HG03521 (cell line): ENCODE results near the gene TUBB4B.

Experiments used
- ATAC-seq: cut with Tn5 transposase; IDR thresholded peaks from one replicate; pipeline ENCODE4 v1.9.1; 2021; ENCODE audit warnings: mild to moderate bottlenecking, moderate library complexity; ENCODE audit not compliant: unreplicated experiment

Gene TUBB4B

GRCh38 chr9:137240841-137241489, at the start of gene TUBB4B:
Gene TUBB4B (plus strand): TSS chr9:137241287. CDS start chr9:137241361, 74 bp downstream.
- ATAC-seq, result peak; percentile 72

DNA sequence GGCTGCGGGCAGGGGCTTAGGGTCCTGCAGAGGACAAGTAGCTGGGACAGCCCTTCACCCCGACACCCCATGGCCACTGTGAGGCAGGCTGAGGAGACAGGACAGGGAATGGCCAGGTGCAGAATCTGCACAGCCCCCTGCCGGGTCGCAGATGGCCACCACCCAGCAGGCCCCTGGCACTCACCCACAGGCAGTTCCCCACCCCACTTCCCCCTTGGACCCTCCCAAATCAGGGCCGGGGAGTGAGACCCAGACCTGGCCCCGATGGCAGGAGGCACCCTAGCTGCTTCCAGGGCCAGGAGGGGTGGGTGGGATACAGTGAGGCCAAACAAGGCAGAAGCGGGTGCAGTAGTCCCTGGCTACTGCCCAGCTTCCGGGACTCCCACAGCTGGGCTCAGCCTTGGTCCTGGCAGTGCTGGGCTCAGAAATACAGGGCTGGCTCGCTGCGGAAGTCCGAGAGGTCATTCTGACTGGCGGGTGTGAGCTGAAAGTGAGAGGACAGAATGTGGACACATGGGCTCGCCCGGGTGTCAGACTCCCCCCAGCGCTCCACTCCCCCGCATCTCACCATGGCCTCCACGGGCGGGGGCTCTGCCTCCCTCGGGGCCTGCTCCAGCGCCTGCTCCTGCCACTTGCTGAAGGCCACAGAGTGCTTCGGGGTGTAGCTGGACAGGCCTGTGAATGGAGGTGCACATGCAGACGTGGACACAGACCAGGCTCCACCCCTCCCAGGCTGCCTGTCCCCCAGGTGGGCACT, 49.2 kb upstream of the TUBB4B start:
- ATAC-seq, result no peak

- no peak for ATAC-seq
Observed at GRCh38 chr9:137192448-137192780, 48.7 kb upstream of the TUBB4B start.

DNA sequence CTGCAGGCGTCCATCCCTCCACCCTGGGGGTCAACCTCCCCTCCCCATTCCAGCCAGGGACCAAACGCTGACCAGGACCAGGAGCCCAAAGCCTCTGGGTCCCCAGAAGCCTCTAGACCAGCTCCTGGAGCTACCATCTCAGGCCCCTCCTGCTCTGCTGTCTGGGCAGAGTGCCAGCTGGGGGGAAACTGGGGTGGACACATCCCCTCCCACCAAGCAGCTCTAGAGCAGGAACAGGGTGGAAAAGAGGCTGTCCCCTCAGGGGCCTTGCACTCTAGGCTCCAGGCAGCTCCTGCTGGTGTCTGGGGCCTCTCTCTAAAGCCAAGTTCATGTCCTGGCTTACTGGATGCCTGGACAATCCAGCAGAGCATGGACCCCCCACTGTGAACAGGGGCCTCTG, 48.2 kb upstream of the TUBB4B start:
- no peak for ATAC-seq

DNA sequence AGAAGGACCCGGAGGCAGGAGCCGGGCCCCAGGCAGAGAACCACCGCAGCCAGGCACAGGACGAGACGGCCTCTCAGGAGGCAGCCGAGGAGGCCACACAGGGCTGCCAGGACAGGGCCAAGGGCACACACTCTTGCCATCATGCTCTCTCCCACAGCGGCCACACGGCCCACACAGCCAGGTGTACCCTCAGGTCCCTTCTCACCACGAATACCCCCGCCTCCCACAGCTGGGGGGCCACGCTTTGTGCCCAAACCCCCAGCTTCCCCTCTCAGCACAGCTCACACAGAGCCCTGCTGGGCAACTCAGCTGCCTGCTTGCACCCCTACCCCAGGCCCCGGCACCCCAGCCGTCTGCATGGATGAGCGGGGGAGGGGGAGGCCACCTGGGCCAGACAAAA, 47.3 kb upstream of the TUBB4B start:
- no peak for ATAC-seq

DNA sequence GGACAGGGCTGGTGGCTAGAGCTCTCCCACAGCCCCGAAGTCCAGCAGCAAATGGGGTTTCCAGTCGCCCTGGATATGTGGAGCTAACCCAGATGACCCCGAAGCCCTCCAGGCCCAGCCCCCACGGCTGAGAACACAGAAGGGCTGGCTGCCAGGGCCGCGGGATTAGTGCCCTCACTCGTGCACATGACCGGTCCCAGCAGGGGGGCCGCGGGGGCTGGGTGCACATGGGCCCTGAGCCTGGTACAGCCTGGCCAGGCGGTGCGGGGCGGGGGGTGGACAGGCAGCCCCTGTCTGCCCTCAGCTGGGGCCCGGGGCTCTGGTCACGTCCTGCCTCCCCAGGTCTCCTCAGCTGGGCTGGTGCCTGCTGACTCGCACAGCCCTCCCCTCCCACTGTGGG, 46.7 kb upstream of the TUBB4B start:
- ATAC-seq, result no peak

- no peak for ATAC-seq
Observed at GRCh38 chr9:137194909-137195308, 46.2 kb upstream of the TUBB4B start.

- ATAC-seq, result no peak
Observed at GRCh38 chr9:137195525-137196220, 45.4 kb upstream of the TUBB4B start.

- ATAC-seq, result no peak
Observed at GRCh38 chr9:137198051-137198901, 42.8 kb upstream of the TUBB4B start.

DNA sequence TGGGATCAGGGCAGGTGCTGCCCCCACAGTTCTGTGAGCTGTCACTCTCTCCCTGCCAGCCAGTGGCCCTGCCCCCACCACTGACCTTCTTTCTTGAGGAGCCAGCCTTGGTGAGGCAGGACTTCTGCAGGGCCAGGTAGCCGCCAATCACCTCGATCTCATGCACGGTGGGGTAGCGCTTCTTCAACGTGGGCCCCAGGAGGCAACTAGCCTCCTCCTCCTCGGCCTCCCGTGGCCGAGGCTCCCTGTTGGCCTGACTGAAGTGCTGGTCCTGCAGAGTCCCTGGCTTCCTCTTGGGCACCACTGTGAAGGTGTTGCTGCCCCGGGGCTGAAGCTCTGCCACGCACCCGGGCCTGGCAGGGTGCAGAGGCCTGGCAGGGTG, 42.2 kb upstream of the TUBB4B start:
- no peak for ATAC-seq

GRCh38 chr9:137199411-137200121, 41.5 kb upstream of the TUBB4B start:
- ATAC-seq, result no peak

DNA sequence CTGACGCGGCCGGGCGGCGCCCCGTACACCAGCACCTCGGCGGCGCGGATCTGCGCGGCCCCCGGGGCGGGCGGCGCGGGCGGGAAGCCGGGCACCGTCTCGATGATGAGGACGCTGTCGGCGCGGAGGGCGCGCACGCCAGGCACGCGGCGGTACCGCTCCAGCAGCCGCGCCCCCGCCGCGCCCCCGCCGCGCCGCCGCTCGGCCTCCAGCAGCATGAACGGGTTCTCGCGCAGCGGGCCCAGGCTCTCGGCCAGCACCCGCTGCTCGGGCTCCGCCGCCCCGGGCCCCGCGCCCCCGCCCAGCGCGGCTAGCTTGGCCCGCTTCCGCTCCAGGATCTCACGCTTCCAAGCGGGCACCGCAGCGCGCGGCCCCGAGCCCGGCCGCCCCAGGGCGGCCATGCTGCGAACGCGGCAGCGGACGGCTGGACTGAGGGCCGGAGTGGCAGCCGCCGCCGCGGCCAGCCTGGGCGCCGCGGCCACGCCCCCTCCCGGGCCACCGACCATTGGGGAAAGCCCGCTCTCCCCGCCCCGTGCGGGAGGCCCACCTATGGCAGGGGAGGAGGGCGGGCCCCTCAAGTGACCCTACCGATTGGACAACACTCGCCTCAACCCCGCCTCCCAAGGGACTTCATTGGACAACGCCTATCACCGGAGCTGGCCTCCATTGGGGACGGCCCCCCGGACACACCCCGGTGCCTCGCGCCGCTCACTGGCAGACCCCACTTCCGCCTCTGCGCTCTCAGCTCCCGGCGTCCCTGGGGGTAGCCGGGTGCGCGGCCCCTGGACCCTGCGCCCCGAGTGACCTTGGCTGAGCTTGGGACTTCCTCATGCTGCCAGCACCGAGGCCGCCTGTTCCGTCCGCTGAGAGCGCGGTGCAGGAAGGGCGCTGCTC, 40.5 kb upstream of the TUBB4B start, which contains the start of gene TPRN:
TPRN (minus strand) TSS at position 431 of the 894 bp plus-strand sequence; CDS start at position 401, 30 bp downstream.
- ATAC-seq, result peak; percentile 87

DNA sequence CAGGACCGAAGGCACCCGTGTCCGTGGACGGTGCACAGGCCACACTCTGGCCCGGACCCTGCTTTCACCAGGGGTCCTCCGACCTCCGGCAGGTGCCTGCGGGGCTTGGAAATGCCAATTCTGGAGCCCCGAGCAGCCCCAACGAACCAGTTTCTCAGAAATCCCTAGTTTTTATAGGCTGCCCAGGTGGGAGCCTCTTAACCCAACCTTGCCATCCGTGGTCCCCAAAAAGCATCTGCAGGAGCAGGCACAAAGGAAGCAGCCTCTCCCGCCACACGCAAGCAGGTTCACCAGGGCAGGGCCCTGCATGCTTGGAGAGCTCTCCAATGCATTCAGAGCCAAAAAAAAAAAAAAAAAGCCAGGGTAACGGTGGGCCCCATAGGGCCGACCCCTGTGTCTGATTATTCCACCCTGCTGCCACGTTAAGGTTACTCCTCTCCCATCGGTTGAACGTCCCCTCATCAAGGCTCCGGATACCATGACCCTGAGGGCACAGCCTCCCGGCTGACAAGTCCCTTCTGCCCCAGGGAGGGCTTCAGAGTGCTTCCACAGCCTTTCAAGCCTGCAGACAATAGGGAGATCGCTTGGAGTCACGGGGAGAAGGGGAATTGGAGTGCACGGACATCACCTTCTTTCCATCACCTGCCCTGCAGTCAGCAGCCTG, 39.8 kb upstream of the TUBB4B start:
- ATAC-seq, result no peak

GRCh38 chr9:137202966-137203365, 38.1 kb upstream of the TUBB4B start:
- ATAC-seq, result no peak

- no peak for ATAC-seq
Observed at GRCh38 chr9:137204731-137205125, 36.4 kb upstream of the TUBB4B start.

DNA sequence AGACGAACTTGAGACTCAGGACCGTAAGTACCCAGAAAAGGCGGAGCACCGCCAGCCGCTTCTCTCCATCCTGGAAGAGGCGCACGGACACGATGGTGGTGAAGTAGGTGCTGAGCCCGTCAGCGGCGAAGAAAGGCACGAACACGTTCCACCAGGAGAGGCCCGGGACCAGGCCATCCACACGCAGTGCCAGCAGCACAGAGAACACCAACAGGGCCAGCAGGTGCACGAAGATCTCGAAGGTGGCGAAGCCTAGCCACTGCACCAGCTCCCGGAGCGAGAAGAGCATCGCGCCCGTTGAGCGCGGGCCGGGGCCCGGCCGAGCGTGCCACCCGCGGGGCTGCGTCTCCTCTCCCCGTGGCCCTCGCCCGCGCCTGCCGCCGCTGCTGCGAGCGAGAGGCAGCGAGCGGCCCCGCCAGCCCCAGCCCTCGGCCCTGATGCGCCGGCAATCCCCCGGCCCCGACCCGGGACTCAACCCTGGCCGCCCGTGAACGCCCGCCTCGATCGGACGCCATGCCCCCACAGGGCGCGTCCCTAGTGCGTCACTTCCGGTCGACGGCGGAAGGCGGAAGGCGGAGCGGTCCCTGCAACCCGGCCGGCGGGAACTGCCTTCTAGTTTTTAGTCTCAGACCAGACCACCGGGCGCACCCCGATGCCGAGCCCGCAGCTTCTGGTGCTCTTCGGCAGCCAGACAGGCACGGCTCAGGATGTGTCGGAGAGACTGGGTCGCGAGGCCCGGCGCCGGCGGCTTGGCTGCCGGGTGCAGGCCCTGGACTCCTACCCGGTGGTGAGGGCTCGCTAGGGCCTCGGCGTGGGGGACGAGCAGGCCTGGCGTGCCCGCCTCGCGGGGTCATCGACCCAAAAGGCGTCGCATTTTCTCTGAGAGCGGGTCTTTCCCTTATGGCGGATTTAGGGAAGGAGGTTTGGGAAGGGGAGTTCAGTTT, 35.7 kb upstream of the TUBB4B start, which contains the start of the genes NDOR1 and TMEM203:
NDOR1 (plus strand) TSS at position 575 of the 944 bp plus-strand sequence; CDS start at position 653, 78 bp downstream.
TMEM203 (minus strand) TSS at position 523 of the 944 bp plus-strand sequence; CDS start at position 289, 234 bp downstream.
- ATAC-seq, result peak; percentile 34

- no peak for ATAC-seq
Observed at GRCh38 chr9:137206602-137207001, 34.5 kb upstream of the TUBB4B start.
